HG02970 (cell line): ENCODE data around the gene CSRNP3.
"Not testable (repeated sequence)": the region's sequence is repeated elsewhere in the genome, so short reads cannot be mapped to it uniquely, and the experiment has no call there.

Experiments
- ATAC-seq: cut with Tn5 transposase; IDR thresholded peaks from one replicate; pipeline ENCODE4 v1.9.1; 2021; ENCODE audit warnings: mild to moderate bottlenecking, moderate library complexity, moderate number of reproducible peaks; ENCODE audit not compliant: unreplicated experiment, low FRiP score

CSRNP3 gene

DNA sequence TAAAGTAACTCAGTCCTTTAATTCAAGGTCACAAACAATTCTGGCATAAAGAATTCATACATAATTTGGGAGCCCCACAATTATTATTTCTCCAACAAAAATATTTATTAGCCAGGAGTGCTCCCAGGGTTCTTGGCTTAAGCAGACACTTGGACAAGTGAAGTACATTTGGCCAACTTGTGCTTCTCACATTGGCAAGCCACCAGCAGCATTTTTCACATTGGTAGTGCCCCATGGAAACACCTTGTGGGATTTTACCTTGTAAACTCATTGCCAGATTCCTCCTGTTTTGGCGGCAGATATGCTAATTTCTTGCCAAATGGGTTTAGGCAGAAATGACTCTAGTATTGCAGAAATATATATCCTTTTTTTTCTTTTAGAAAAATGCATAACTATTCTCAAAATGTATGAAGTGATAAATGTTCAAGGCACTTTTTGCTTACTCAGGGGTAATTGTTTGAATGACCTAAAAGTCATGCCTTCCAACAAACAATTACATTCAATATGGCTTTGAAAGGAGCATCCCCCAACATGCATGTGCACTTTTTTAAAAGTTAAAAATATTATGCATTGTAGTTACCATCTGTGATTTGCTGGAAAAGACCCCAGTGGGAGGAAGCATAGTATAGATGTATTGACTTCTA is 113.5 kb downstream of the CSRNP3 start:
- no peak for ATAC-seq

DNA sequence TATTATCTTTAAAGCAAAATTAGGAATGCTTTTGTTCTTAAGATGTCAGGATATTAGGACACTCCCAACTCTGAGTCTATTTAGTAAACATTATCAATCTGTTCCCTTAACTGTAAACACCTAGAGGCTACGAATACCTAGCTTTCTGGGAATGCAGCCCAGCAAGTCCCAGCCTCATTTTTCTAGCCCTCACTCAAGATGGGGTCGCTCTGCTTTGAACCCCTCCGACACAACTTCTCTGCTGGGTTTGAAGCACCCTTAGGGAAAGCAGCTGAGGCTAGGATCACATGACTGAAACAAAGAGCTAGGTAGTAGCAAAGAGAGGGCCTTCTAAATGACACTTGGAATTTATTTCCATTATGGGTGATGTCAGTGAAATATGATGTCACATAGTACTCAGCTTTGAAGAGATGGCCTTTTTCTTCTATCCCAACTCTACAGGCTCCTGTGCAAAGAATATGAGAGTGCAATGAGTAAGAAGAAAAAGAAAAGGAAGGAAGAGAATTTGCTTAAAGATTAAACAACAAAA is 114.7 kb downstream of the CSRNP3 start:
- ATAC-seq, result no peak

GRCh38 chr2:165586019-165586418 is 116.5 kb downstream of the CSRNP3 start:
- no peak for ATAC-seq

GRCh38 chr2:165587335-165587938 is 117.9 kb downstream of the CSRNP3 start:
- ATAC-seq, result no peak

- not testable (repeated sequence) for ATAC-seq
These were observed 121.5 kb downstream of the CSRNP3 start for GRCh38 chr2:165590999-165591398.

DNA sequence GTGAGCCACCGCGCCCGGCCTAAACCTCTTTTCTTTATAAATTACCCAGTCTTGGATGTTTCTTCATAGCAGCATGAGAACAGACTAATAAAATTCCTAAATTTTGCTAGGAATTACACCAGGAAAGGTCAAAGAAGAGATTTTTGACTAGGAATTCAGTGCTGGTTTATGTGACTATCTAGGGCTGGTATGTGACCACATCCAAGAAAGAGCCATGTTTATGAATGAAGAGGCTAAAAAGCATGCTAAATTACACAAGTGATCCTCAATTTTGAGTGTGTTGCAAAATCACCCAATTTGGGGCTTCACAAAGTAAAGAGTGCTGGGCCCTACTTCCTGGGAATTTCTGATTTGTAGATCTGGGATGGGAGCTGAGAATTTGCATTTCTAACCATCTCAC is 123.6 kb downstream of the CSRNP3 start:
- ATAC-seq, result no peak

DNA sequence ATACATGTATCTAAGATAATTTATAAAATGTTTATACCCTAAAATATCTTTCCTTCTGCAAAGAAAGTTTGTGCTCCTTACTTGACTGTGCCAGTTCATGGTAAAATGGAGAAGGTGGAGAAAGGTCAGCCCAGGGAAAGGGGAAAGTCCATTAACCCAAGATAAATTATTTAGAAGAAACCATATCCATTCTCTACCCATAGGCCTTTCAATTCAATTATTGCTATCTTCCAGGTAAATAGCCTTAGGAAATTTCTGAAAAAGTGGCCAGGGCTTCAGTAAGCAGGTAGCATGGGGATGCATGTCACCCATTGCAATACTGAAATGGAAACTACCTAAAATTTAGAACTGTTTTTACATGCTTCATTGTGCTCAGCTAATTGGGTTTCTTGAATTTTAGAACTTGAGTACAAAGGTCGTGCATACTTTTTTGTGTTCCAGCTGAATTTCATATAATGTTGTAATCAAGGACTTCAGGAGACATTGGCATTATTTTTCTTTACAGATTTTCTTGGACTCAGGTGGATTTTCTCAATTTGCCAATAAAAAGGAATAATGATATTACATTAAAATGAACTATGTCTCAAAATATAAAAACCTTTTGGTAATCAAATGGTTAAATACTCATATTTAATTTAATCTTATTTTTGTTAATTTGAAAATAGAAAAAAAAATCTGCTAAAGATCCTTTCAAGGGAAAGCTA is 124.9 kb downstream of the CSRNP3 start:
- ATAC-seq, result no peak

DNA sequence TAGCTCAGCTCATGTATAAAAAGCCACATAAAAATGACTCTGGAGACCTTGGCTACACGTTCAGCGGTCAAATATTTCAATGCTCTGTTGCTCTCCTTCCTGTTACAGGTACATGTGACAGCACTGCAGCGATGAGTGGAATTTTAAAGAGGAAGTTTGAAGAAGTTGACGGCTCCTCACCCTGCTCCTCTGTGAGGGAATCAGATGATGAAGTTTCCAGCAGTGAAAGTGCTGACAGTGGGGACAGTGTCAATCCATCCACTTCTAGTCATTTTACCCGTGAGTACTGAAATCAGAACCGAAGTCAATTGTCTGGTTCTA is 125.4 kb downstream of the CSRNP3 start:
- ATAC-seq, result peak; percentile 60

- no peak for ATAC-seq
These were observed 127.3 kb downstream of the CSRNP3 start for GRCh38 chr2:165596788-165597187.

- ATAC-seq, result no peak
These were observed 131.8 kb downstream of the CSRNP3 start for GRCh38 chr2:165601065-165601830.

- no peak for ATAC-seq
These were observed 132.5 kb downstream of the CSRNP3 start for GRCh38 chr2:165601928-165602521.

DNA sequence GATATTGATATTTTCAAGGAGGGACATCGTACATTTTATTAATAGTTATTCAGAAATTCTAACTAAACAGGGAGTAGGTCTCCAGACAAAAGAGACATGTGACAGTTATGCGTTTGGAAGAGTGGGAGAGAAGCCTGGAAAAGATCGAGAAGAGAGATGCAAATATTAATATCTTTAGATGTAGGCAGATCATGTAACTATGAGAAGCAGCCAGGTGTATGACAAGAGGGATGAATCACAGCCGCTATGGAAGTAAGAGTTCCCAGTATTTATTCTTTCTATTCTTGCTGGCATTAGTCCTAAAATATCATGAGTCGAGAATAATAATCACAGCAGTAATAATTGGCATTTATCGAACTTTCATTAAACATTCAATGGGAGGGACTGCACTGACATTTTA is 140.2 kb downstream of the CSRNP3 start:
- ATAC-seq, result no peak

DNA sequence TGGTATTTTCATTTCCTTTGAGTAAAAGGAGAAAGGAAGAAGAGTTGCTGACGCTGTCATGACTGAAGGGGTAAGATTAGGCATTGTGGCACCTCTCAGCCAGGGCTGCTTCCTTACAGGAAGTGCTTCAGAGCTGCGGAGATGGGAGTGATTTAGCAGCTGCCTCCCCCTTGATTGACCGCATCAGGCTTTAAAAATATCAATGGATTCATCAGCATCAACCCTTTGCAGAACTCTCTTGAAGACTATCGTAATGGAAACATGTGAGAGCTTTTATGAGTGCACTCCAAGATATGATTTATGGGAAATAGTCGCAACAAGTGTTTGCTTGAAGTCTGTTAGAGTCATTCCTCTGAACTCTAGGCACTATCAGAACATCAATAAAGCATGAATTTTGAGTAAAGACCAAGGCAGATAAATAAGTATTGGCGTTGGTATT is 141.1 kb downstream of the CSRNP3 start:
- no peak for ATAC-seq

DNA sequence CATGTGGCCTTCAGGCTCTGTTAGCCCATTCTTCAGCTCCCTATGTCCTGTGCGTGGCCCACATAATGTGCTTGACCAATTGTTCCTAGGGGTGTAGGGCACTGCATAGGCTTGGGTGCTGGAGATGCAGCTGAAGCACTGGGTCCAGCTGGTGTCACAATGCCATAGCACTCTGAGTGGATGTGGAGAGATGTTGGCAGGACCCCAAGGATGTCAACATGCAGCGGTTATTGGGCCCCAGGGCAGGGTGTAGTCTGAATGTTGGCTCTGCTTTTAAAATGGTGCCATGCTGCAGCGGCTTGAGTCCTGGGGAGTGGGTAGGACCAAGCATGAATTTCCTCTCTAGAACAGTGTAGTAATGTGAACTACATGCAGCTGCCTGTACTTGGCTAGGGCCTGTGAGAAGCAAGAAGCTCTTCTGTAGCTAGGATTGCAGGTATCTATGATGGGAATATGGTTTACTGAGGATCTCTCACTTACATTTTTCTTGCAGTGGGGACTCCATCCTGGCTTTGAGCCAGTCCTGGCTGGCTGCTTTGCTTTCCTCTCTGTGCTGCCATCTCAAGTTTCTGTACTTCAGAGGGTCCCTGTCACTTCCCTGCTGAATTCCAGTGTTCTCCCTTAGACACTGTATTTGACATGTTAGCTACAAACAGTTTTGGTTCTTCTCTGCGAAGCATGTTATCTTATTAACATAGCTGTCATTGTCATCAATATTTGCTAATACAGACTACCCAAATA is 148.4 kb downstream of the CSRNP3 start:
- no peak for ATAC-seq

GRCh38 chr2:165618806-165619205 is 149.3 kb downstream of the CSRNP3 start:
- ATAC-seq, result no peak

DNA sequence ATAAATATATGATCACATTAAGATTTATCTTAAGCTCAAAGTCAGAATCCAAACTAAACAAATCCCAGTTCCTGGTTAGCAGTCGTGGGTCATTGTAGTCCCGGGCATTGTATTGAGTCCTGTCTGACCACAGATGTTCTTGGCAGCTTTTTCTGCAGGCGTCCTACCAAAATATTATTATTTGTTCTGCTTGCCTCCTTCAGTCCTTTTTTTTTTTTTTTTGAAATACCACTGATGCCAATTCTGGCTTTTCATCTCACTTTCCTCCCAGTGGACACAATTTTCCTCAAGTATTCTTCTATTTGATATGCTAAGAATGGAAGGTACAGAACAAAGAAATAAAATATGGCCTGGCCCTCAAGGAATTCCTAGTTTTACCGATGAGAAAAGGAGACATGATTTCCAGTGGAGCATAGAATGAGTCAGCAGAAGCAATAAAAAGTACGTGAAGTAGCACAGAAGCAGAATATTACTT is 151.6 kb downstream of the CSRNP3 start:
- ATAC-seq, result no peak

GRCh38 chr2:165623161-165623560 is 153.7 kb downstream of the CSRNP3 start:
- ATAC-seq, result no peak

DNA sequence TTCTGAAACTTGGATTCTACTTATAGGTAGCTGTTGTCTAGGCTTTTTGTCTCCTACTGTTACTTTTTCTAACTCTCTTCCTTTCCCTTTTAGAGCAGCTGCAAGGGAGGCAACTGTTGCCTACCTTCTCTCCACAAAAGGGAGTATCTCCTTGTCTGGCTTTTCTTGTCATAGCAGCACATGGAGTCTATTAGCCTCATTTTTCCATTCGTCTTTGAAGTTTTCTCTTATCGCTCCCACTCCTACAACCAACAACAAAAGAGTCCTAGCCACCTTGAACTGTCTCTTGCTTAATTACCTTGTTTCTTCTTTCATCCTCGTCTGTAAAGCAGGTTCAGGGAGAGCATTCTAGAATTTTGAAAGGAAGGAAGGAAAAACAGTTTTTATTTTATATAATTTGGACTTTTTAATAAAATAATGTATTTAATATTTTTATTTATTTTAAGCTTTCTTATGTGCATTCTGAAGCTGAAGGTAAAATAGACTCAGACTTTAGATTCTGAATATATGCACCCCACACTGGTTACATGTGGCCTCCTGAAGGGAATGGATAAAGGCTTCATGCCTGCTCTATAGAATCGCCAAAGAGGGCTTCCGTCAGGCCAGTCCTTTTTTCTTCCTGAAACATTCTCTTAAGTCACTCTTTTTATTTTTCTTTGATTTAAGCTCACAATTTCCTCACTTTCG is 154.4 kb downstream of the CSRNP3 start:
- no peak for ATAC-seq

GRCh38 chr2:165624470-165624800 is 154.9 kb downstream of the CSRNP3 start:
- no peak for ATAC-seq
